Activated CD4-positive, alpha-beta T cell treated with anti-CD3 and anti-CD28 coated beads, Interleukin-10, Interleukin-2, amounts not matched to agents 100 ng/mL and 50 ng/mL, durations not matched to agents 16 hours and 8 hours (primary cell): ENCODE results near the gene GPR135.

Source experiments
- DNase-seq: peaks from one replicate; pipeline ENCODE4 v3.0.0-alpha.2; 2020

Gene GPR135

GRCh38 chr14:59417311-59417710 is 47.9 kb downstream of the GPR135 start:
- no peak for DNase-seq

- DNase-seq, result no peak
Observed at GRCh38 chr14:59415836-59416602, 49.2 kb downstream of the GPR135 start.
